ENCODE results near the gene RELL2.

DNA sequence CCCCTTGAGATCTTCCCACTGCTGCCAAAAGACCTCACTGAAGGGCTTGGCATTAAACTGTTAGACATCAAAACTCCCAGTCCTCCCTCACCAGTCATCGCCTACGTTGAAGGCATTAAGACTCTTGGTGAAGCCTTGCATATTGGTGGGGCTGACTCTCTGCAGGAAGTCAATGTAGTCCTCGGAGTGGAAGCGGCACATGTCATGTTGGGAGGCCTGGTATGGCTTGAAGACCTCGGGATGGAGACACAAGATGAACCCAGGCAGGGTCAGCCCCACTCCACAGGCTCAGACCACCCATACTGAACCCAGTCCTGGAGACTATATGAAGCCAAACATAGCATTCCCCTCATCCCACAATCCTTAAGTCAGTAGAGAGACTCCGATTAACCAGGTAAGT is 2.1 kb upstream of the RELL2 start:
- TF ChIP-seq, protein P1, sequence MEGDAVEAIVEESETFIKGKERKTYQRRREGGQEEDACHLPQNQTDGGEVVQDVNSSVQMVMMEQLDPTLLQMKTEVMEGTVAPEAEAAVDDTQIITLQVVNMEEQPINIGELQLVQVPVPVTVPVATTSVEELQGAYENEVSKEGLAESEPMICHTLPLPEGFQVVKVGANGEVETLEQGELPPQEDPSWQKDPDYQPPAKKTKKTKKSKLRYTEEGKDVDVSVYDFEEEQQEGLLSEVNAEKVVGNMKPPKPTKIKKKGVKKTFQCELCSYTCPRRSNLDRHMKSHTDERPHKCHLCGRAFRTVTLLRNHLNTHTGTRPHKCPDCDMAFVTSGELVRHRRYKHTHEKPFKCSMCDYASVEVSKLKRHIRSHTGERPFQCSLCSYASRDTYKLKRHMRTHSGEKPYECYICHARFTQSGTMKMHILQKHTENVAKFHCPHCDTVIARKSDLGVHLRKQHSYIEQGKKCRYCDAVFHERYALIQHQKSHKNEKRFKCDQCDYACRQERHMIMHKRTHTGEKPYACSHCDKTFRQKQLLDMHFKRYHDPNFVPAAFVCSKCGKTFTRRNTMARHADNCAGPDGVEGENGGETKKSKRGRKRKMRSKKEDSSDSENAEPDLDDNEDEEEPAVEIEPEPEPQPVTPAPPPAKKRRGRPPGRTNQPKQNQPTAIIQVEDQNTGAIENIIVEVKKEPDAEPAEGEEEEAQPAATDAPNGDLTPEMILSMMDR (IDR thresholded peaks at IDR 0.05), result no peak
- TF ChIP-seq POLR2A (IDR thresholded peaks at IDR 0.05), result no peak
